ENCODE measurements around the gene TMCC1.
"Not testable (repeated sequence)": the region's sequence is repeated elsewhere in the genome, so short reads cannot be mapped to it uniquely, and the experiment has no call there.

Gene TMCC1

GRCh38 chr3:129783470-129783869 is 110.0 kb downstream of the TMCC1 start:
- H3K4me1 Mint-ChIP-seq (ENCODE audit: low read depth), result no peaks in the 10 kb centered on the region
- no peak overlapping the region for H3K27ac Mint-ChIP-seq
- H3K9me3 Mint-ChIP-seq, result no peaks in the 10 kb centered on the region
- H3K4me3 Mint-ChIP-seq, result no peak overlapping the region
- H3K27me3 Mint-ChIP-seq, result no peaks in the 10 kb centered on the region
- H3K36me3 Mint-ChIP-seq (ENCODE audit: low read depth), result peaks cover 4% of the 10 kb centered on the region

DNA sequence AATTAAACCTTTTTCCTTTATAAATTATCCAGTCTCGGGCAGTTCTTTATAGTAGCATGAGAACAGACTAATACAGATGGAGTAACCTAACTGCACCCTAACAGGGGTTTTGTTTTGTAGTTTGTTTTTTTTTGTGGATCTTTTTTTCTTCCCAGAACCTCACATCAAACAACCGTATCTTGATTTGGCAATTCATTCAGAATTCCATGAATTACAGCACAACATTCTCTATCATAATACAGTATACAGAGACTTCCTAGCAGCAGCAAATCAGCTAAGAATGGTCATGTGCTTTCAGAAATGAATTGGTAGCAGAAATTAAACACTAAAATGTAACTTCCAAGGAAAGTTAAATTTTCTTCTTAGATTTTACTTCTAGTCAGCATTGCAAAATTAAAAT is 114.6 kb downstream of the TMCC1 start:
- no peaks in the 10 kb centered on the region for H3K4me1 Mint-ChIP-seq (ENCODE audit: low read depth)
- no peaks in the 10 kb centered on the region for H3K27me3 Mint-ChIP-seq
- no peak overlapping the region for H3K4me3 Mint-ChIP-seq

DNA sequence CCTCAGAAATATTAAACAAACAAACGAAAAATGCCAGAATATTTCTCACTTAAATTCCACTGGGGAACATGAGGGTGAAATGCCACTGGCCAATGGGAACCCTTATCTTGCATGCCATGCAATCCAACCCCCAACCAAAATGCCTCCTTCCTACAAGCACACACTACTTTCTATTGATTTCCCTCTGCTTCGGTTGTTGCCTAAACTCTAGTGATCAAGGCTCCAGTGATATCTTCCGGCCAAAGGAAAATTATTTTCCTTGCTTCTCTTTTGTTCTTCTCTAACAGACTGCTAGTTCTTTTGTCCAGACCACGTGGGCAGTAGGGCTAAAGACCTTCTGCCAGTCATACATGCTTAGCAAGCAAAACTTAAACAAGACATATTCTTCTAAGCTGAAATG is 115.7 kb downstream of the TMCC1 start:
- H3K27me3 Mint-ChIP-seq, result no peaks in the 10 kb centered on the region
- peaks cover 9% of the 10 kb centered on the region for H3K36me3 Mint-ChIP-seq (ENCODE audit: low read depth)
- H3K4me1 Mint-ChIP-seq (ENCODE audit: low read depth), result no peaks in the 10 kb centered on the region
- peaks cover 6% of the 10 kb centered on the region for H3K9me3 Mint-ChIP-seq
- no peak overlapping the region for H3K27ac Mint-ChIP-seq
- H3K4me3 Mint-ChIP-seq, result no peak overlapping the region

More for the DNA sequence above, 114.6 kb downstream of the TMCC1 start:
- H3K27ac Mint-ChIP-seq, result no peak overlapping the region
- H3K36me3 Mint-ChIP-seq (ENCODE audit: low read depth), result peaks cover 11% of the 10 kb centered on the region
- peaks cover 6% of the 10 kb centered on the region for H3K9me3 Mint-ChIP-seq

GRCh38 chr3:129775870-129776269 is 117.6 kb downstream of the TMCC1 start:
- Mint-ChIP-seq H3K9me3 (peaks cover 6% of the 10 kb centered on the region), H3K4me3 (no peak overlapping the region)

GRCh38 chr3:129773691-129774663 is 119.5 kb downstream of the TMCC1 start:
- Mint-ChIP-seq H3K36me3 (ENCODE audit: low read depth) (peaks cover 9% of the 10 kb centered on the region), H3K27me3 (no peaks in the 10 kb centered on the region), H3K9me3 (peaks cover 6% of the 10 kb centered on the region), H3K4me3 (no peak overlapping the region), H3K4me1 (ENCODE audit: low read depth) (no peaks in the 10 kb centered on the region), H3K27ac (no peak overlapping the region)

More at GRCh38 chr3:129775870-129776269, 117.6 kb downstream of the TMCC1 start:
- Mint-ChIP-seq H3K4me1 (ENCODE audit: low read depth) (no peaks in the 10 kb centered on the region), H3K27ac (no peak overlapping the region), H3K36me3 (ENCODE audit: low read depth) (peaks cover 9% of the 10 kb centered on the region), H3K27me3 (no peaks in the 10 kb centered on the region)

- Mint-ChIP-seq H3K4me1 (ENCODE audit: low read depth) (no peaks in the 10 kb centered on the region), H3K36me3 (ENCODE audit: low read depth) (peaks cover 9% of the 10 kb centered on the region), H3K27me3 (no peaks in the 10 kb centered on the region), H3K4me3 (no peak overlapping the region), H3K9me3 (peaks cover 6% of the 10 kb centered on the region), H3K27ac (no peak overlapping the region)
Measured at GRCh38 chr3:129770604-129771003, 122.9 kb downstream of the TMCC1 start.

DNA sequence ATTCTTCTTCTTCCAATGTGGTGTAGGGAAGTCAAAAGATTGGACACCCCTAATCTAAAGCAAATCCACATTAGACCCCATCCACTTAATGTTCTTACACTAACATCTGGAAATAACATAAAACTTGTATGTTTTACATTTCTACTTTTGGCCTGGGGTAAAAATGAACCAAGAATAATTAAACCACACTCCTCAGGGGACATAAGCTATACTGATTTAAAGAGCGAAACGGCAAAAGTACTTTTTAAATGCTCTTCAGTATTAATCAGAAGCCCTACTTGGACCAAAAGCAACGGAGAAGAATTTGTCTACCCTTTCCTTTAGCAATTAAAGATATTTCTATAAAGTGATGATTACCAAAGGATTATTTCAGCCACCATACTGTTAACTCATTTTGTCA is 123.9 kb downstream of the TMCC1 start:
- H3K4me3 Mint-ChIP-seq, result no peak overlapping the region
- H3K27me3 Mint-ChIP-seq, result no peaks in the 10 kb centered on the region
- no peak overlapping the region for H3K27ac Mint-ChIP-seq
- H3K36me3 Mint-ChIP-seq (ENCODE audit: low read depth), result peaks cover 4% of the 10 kb centered on the region
- H3K9me3 Mint-ChIP-seq, result peaks cover 4% of the 10 kb centered on the region
- H3K4me1 Mint-ChIP-seq (ENCODE audit: low read depth), result no peaks in the 10 kb centered on the region

- no peaks in the 10 kb centered on the region for H3K36me3 Mint-ChIP-seq (ENCODE audit: low read depth)
- no peaks in the 10 kb centered on the region for H3K4me1 Mint-ChIP-seq (ENCODE audit: low read depth)
- H3K27ac Mint-ChIP-seq, result no peak overlapping the region
- H3K9me3 Mint-ChIP-seq, result no peaks in the 10 kb centered on the region
- no peaks in the 10 kb centered on the region for H3K27me3 Mint-ChIP-seq
- H3K4me3 Mint-ChIP-seq, result no peak overlapping the region
Measured at GRCh38 chr3:129768728-129769127, 124.8 kb downstream of the TMCC1 start.

DNA sequence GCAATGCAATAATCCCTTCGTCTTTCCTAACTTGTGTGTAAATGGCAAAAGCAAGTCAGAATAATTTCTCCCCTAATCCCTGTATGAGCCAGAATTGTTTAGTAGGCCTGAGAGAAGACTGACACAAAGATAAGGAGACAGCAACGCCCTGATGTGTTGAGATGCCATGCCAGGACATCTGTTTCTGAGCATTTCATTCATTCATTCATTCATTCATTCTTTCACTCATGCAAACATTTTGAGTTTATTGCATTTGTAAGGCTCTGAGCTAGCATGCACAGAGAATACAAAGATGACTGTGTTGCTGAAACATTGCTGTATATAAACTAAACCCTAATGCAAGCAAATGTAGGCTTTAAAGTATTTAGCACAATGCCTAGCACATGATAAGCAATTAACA is 127.4 kb downstream of the TMCC1 start:
- Mint-ChIP-seq H3K4me3 (no peak overlapping the region), H3K4me1 (ENCODE audit: low read depth) (no peaks in the 10 kb centered on the region)

DNA sequence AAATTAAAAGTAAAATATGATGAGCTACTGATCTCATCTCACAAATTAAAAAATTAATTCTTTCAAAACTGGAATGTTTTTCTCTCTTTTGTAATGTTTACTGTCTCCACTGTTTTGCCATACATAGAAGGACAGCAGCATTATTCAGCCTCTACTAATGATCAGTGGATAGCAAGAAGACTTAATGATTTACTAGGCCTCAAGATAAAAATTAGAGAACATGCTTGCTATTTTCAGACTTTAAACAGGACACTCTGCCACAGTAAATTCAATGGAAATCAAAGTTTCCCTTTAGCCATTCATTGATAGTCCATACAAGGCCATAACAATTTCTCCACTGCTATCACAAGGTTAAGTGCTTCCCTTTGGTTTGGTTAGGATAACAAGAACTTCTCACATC is 129.4 kb downstream of the TMCC1 start:
- Mint-ChIP-seq H3K27me3 (no peaks in the 10 kb centered on the region), H3K9me3 (no peaks in the 10 kb centered on the region), H3K36me3 (ENCODE audit: low read depth) (no peaks in the 10 kb centered on the region), H3K27ac (no peak overlapping the region), H3K4me1 (ENCODE audit: low read depth) (no peaks in the 10 kb centered on the region), H3K4me3 (no peak overlapping the region)

More for the DNA sequence above, 127.4 kb downstream of the TMCC1 start:
- Mint-ChIP-seq H3K36me3 (ENCODE audit: low read depth) (no peaks in the 10 kb centered on the region), H3K27me3 (no peaks in the 10 kb centered on the region), H3K9me3 (no peaks in the 10 kb centered on the region), H3K27ac (no peak overlapping the region)

GRCh38 chr3:129758785-129759320 is 134.7 kb downstream of the TMCC1 start:
- peaks cover 10% of the 10 kb centered on the region for H3K9me3 Mint-ChIP-seq

DNA sequence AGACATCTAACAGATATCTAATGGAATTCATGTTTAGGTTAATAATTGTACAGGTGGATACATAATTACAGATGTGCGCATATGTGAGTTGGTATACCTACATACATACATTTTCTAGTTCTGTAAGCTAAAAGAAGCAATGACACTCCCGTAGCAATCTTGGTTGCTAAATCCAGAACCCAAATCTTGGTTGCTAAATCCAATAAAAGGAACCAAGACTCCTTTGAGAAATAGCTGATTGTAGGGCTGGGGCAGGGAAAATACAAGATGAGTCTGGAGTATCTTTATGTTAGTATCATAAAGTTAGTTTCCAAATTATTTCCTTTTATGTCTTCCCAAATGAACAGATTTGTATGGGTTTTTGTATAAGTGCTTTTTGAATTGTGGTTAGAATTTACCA is 135.2 kb downstream of the TMCC1 start:
- Mint-ChIP-seq H3K9me3 (peaks cover 11% of the 10 kb centered on the region), H3K27ac (no peak overlapping the region), H3K4me3 (no peak overlapping the region), H3K4me1 (ENCODE audit: low read depth) (peaks cover 3% of the 10 kb centered on the region), H3K36me3 (ENCODE audit: low read depth) (peaks cover 22% of the 10 kb centered on the region), H3K27me3 (no peaks in the 10 kb centered on the region)

More at GRCh38 chr3:129758785-129759320, 134.7 kb downstream of the TMCC1 start:
- H3K36me3 Mint-ChIP-seq (ENCODE audit: low read depth), result peaks cover 17% of the 10 kb centered on the region
- no peak overlapping the region for H3K4me3 Mint-ChIP-seq
- H3K27me3 Mint-ChIP-seq, result no peaks in the 10 kb centered on the region
- peaks cover 3% of the 10 kb centered on the region for H3K4me1 Mint-ChIP-seq (ENCODE audit: low read depth)
- H3K27ac Mint-ChIP-seq, result no peak overlapping the region

DNA sequence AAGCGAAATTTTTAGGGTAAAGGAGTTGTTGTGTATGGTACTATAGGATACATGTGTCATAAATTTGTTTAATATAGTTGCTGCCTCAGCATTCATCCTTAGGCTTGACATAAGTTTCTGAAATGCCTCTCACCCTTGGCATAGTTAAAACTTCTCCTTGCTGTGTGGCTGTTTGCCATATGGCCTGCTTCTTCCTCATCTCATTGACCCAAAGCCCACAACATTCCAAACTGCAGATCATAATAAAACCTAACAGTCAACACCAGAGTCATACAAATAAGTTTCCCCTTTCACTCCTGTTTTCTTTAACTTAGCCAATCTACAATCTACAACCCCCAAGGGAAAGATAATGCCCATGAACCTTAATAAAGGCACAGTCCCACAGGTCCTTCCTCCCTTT is 136.6 kb downstream of the TMCC1 start:
- Mint-ChIP-seq H3K27ac (no peak overlapping the region), H3K4me3 (no peak overlapping the region), H3K27me3 (no peaks in the 10 kb centered on the region), H3K4me1 (ENCODE audit: low read depth) (peaks cover 6% of the 10 kb centered on the region), H3K36me3 (ENCODE audit: low read depth) (peaks cover 37% of the 10 kb centered on the region), H3K9me3 (peaks cover 19% of the 10 kb centered on the region)

DNA sequence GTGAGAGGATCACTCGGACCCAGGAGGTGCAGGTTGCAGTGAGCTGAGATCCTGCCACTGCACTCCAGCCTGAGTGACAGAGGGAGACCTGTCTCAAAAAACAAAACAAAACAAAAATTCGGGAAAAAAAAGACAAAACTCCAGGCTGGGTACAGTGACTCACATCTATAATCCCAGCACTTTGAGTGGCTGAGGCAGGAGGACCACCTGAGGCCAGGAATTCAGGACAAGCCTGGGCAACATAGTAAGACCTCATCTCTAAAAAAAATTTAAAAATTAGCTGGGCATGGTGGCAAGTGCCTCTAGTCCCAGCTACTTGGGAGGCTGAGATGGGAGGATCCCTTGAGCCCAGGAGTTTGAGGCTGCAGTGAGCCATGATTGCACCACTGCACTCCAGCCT is 142.4 kb downstream of the TMCC1 start:
- Mint-ChIP-seq H3K9me3 (peaks cover 19% of the 10 kb centered on the region), H3K4me1 (ENCODE audit: low read depth) (peaks cover 13% of the 10 kb centered on the region), H3K36me3 (ENCODE audit: low read depth) (peaks cover 35% of the 10 kb centered on the region)
- not testable (repeated sequence) for H3K27ac Mint-ChIP-seq, H3K27me3 Mint-ChIP-seq, H3K4me3 Mint-ChIP-seq

GRCh38 chr3:129749692-129750091 is 143.8 kb downstream of the TMCC1 start:
- Mint-ChIP-seq H3K27ac (no peak overlapping the region), H3K27me3 (no peaks in the 10 kb centered on the region), H3K36me3 (ENCODE audit: low read depth) (peaks cover 26% of the 10 kb centered on the region), H3K9me3 (peaks cover 16% of the 10 kb centered on the region), H3K4me3 (no peak overlapping the region), H3K4me1 (ENCODE audit: low read depth) (peaks cover 13% of the 10 kb centered on the region)

Measured in stimulated activated naive CD8-positive, alpha-beta T cell treated with anti-CD3 and anti-CD28 coated beads, Interleukin-15, Interleukin-2, amounts not matched to agents 100 ng/mL and 50 ng/mL, for 24 hours (primary cell).